22Rv1 (cell line): ENCODE data around the gene CNKSR3.

ENCODE experiments used
- ZFX ChIP-seq: fragments of 450-650 bp; IDR thresholded peaks from 2 replicates; pipeline ENCODE4 v1.6.1; 2017; ENCODE audit warnings: antibody characterized with exemption, borderline replicate concordance
- TF ChIP-seq, protein P1 (sequence below): fragments of 450-650 bp; IDR thresholded peaks from 2 replicates; pipeline ENCODE4 v1.5.1; 2017; ENCODE audit warnings: mild to moderate bottlenecking

DNA sequence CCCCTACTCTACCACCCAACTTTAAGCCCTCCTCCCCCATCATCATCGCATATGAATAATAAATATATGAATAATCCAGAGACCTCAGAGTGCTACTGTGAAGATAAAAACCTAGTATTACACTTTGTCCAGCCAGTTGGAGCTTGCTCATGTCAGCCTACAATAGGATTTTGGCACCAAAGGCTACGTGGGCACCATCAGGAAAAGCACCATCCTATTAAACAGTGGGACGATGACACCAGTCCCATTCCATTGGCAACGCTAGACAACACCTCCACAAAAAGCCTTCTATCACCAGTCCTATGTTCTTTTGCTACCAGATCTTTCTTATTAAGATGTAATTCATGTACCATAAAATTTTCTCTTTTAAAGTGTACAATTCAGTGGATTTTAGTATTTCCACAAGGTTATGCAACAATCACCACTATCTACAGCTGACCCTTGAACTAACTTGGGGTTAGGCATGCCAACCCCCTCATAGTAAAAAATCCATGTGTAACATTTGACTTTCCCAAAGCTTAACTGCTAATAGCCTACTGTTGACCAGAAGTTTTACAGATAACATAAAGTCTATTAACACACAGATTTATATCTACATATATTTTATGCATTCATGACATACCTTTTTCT is 41.1 kb downstream of the CNKSR3 start:
- TF ChIP-seq, protein P1, sequence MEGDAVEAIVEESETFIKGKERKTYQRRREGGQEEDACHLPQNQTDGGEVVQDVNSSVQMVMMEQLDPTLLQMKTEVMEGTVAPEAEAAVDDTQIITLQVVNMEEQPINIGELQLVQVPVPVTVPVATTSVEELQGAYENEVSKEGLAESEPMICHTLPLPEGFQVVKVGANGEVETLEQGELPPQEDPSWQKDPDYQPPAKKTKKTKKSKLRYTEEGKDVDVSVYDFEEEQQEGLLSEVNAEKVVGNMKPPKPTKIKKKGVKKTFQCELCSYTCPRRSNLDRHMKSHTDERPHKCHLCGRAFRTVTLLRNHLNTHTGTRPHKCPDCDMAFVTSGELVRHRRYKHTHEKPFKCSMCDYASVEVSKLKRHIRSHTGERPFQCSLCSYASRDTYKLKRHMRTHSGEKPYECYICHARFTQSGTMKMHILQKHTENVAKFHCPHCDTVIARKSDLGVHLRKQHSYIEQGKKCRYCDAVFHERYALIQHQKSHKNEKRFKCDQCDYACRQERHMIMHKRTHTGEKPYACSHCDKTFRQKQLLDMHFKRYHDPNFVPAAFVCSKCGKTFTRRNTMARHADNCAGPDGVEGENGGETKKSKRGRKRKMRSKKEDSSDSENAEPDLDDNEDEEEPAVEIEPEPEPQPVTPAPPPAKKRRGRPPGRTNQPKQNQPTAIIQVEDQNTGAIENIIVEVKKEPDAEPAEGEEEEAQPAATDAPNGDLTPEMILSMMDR: no peak
- TF ChIP-seq ZFX: no peak
